DOHH2 (cell line): ENCODE results near the gene GTF3C6.

Experiments used
- CTCF ChIP-seq: fragments of 200-600 bp; sonication (generic); IDR thresholded peaks from one replicate; pipeline ENCODE4 v1.5.1; 2014; ENCODE audit warnings: antibody characterized with exemption, mild to moderate bottlenecking, low read depth, low read length; ENCODE audit not compliant: poor library complexity, severe bottlenecking
- EZH2phosphoT487 ChIP-seq: fragments of 200-600 bp; sonication (generic); IDR thresholded peaks from 2 replicates; pipeline ENCODE4 v1.6.1; 2017; ENCODE audit warnings: borderline replicate concordance, mild to moderate bottlenecking, antibody characterized with exemption, low read length, moderate library complexity, mixed read lengths

- TF ChIP-seq CTCF (no peak), EZH2phosphoT487 (no peak)
Observed at GRCh38 chr6:111015389-111016124, 57.1 kb downstream of the GTF3C6 start.
